ENCODE data around the gene BMI1. TPM values are rescaled to one million over a fixed set of nuclear protein-coding genes. Genes with fewer than 3 reads are reported as not detected.

Gene BMI1
- total and polyA plus RNA-seq, 2 donors (not counting 1 experiment from before 2014, with no cell fraction given), result 30.6 to 41.6 TPM

DNA sequence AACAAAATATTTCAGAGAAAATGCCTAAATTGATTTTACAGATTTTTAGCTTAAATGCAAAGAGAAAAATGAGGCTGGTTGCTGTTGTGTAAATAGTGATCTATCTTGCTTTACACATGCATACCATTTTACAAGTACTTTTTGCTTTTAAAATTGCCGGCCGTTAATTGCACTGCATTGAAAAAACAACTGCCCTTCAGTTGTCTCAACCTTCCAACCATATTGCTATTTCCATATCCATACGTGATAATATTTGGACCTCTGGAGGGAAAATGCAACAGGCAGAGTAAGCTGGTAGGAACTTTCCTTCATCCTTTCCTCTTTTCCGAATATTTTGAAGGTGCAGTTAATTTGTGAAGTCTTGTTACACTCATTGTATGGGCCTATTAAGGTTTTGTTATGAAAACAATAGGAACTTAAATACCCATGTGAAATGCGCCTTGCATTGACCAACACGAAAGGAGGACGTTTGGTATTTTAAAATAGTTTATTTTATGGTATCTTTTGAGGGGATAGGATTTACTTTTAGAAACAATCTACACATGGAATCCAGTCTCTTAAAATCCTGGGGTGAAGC, 11.3 kb downstream of the BMI1 start:
- peaks cover 27% of the 10 kb centered on the region for H3K27me3 ChIP-seq (ENCODE audit: control insufficient read depth, insufficient read depth, low read length)
- no peak overlapping the region for H3K9ac ChIP-seq (ENCODE audit: insufficient read depth, low read length)
- TF ChIP-seq CTCF (conservative IDR thresholded peaks at IDR 0.05 in 1 of 2, IDR thresholded peaks at IDR 0.05 in 1 of 2; ENCODE audit: low read depth in 1 of 2, low read length in 2 of 2) (no peak), EZH2 (IDR thresholded peaks at IDR 0.05; ENCODE audit: low read length, missing control alignments) (no peak)
- no peak overlapping the region for H3K27ac ChIP-seq (ENCODE audit: insufficient read depth, low read length)
- H3K9me3 ChIP-seq (ENCODE audit: control insufficient read depth, insufficient read depth, low read depth, low read length), result no peaks in the 10 kb centered on the region
- H3K4me3 ChIP-seq (replicated peaks in 1 of 4; ENCODE audit: control extremely low read depth in 1 of 4, insufficient read depth in 1 of 4, low read depth in 3 of 4, low read length in 4 of 4), result no peak overlapping the region
- H3K4me2 ChIP-seq (ENCODE audit: extremely low read depth, insufficient read depth, low read length), result no peak overlapping the region
- H2AFZ ChIP-seq (ENCODE audit: low read length), result no peak overlapping the region
- no peak for DNase-seq (ENCODE audit: low read depth in 2 of 2)
- H3K79me2 ChIP-seq (ENCODE audit: control insufficient read depth, insufficient read depth, low read length), result no peaks in the 10 kb centered on the region
- peaks cover 3% of the 10 kb centered on the region for H3K36me3 ChIP-seq (ENCODE audit: control insufficient read depth, insufficient read depth, low read length)
- H3K4me1 ChIP-seq (ENCODE audit: control insufficient read depth, extremely low read depth, insufficient read depth, low read length), result peaks cover 2% of the 10 kb centered on the region
- H4K20me1 ChIP-seq (ENCODE audit: control insufficient read depth, extremely low read depth, insufficient read depth, low read length), result no peaks in the 10 kb centered on the region

GRCh38 chr10:22333167-22333974, 12.5 kb downstream of the BMI1 start:
- H4K20me1 ChIP-seq (ENCODE audit: control insufficient read depth, extremely low read depth, insufficient read depth, low read length), result no peaks in the 10 kb centered on the region
- peaks cover 3% of the 10 kb centered on the region for H3K36me3 ChIP-seq (ENCODE audit: control insufficient read depth, insufficient read depth, low read length)
- no peaks in the 10 kb centered on the region for H3K9me3 ChIP-seq (ENCODE audit: control insufficient read depth, insufficient read depth, low read depth, low read length)
- H3K4me1 ChIP-seq (ENCODE audit: control insufficient read depth, extremely low read depth, insufficient read depth, low read length), result peaks cover 2% of the 10 kb centered on the region
- H3K4me2 ChIP-seq (ENCODE audit: extremely low read depth, insufficient read depth, low read length), result no peak overlapping the region
- no peaks in the 10 kb centered on the region for H3K79me2 ChIP-seq (ENCODE audit: control insufficient read depth, insufficient read depth, low read length)
- no peak for TF ChIP-seq EZH2 (IDR thresholded peaks at IDR 0.05; ENCODE audit: low read length, missing control alignments)
- TF ChIP-seq CTCF (conservative IDR thresholded peaks at IDR 0.05 in 1 of 2, IDR thresholded peaks at IDR 0.05 in 1 of 2; ENCODE audit: low read depth in 1 of 2, low read length in 2 of 2), result no peak
- peaks cover 38% of the 10 kb centered on the region for H3K27me3 ChIP-seq (ENCODE audit: control insufficient read depth, insufficient read depth, low read length)
- no peak for DNase-seq (ENCODE audit: low read depth in 2 of 2)
- H3K4me3 ChIP-seq (replicated peaks in 1 of 4; ENCODE audit: control extremely low read depth in 1 of 4, insufficient read depth in 1 of 4, low read depth in 3 of 4, low read length in 4 of 4), result no peak overlapping the region
- no peak overlapping the region for H3K9ac ChIP-seq (ENCODE audit: insufficient read depth, low read length)
- no peak overlapping the region for H3K27ac ChIP-seq (ENCODE audit: insufficient read depth, low read length)
- H2AFZ ChIP-seq (ENCODE audit: low read length), result no peak overlapping the region

GRCh38 chr10:22333975-22334282, 13.0 kb downstream of the BMI1 start:
- H3K4me3 ChIP-seq (replicated peaks in 1 of 4; ENCODE audit: control extremely low read depth in 1 of 4, insufficient read depth in 1 of 4, low read depth in 3 of 4, low read length in 4 of 4), result no peak overlapping the region
- H3K9me3 ChIP-seq (ENCODE audit: control insufficient read depth, insufficient read depth, low read depth, low read length), result no peaks in the 10 kb centered on the region
- no peak overlapping the region for H3K4me2 ChIP-seq (ENCODE audit: extremely low read depth, insufficient read depth, low read length)
- no peak overlapping the region for H2AFZ ChIP-seq (ENCODE audit: low read length)
- no peak overlapping the region for H3K9ac ChIP-seq (ENCODE audit: insufficient read depth, low read length)
- H3K36me3 ChIP-seq (ENCODE audit: control insufficient read depth, insufficient read depth, low read length), result peaks cover 3% of the 10 kb centered on the region
- H4K20me1 ChIP-seq (ENCODE audit: control insufficient read depth, extremely low read depth, insufficient read depth, low read length), result no peaks in the 10 kb centered on the region
- TF ChIP-seq EZH2 (IDR thresholded peaks at IDR 0.05; ENCODE audit: low read length, missing control alignments) (no peak), CTCF (conservative IDR thresholded peaks at IDR 0.05 in 1 of 2, IDR thresholded peaks at IDR 0.05 in 1 of 2; ENCODE audit: low read depth in 1 of 2, low read length in 2 of 2) (no peak)
- peaks cover 2% of the 10 kb centered on the region for H3K4me1 ChIP-seq (ENCODE audit: control insufficient read depth, extremely low read depth, insufficient read depth, low read length)
- peaks cover 43% of the 10 kb centered on the region for H3K27me3 ChIP-seq (ENCODE audit: control insufficient read depth, insufficient read depth, low read length)
- H3K27ac ChIP-seq (ENCODE audit: insufficient read depth, low read length), result no peak overlapping the region
- no peaks in the 10 kb centered on the region for H3K79me2 ChIP-seq (ENCODE audit: control insufficient read depth, insufficient read depth, low read length)
- DNase-seq (ENCODE audit: low read depth in 2 of 2), result no peak
